Ishikawa (cell line): ENCODE data around the gene HK2.

Experiments
- CEBPB ChIP-seq: IDR thresholded peaks from 2 replicates; pipeline ENCODE4 v1.6.1; 2012
- EGR1 ChIP-seq: IDR thresholded peaks from 2 replicates; pipeline ENCODE4 v1.6.1; 2012
- EP300 ChIP-seq: IDR thresholded peaks from 2 replicates; pipeline ENCODE4 v1.6.1; 2012; ENCODE audit warnings: borderline replicate concordance
- FOXM1 ChIP-seq: IDR thresholded peaks from 2 replicates; pipeline ENCODE4 v1.6.1; 2012; ENCODE audit warnings: low read depth, borderline replicate concordance
- NFIC ChIP-seq: IDR thresholded peaks from 2 replicates; pipeline ENCODE4 v1.6.1; 2012
- RAD21 ChIP-seq: IDR thresholded peaks from 2 replicates; pipeline ENCODE4 v1.6.1; 2012; ENCODE audit warnings: low read depth
- REST ChIP-seq: IDR thresholded peaks from 2 replicates; pipeline ENCODE4 v1.6.1; 2012; ENCODE audit warnings: low read depth, mild to moderate bottlenecking
- TAF1 ChIP-seq: IDR thresholded peaks from 2 replicates; pipeline ENCODE4 v1.6.1; 2012; ENCODE audit warnings: low read depth, mild to moderate bottlenecking
- TEAD4 ChIP-seq: IDR thresholded peaks from 2 replicates; pipeline ENCODE4 v1.6.1; 2012

DNA sequence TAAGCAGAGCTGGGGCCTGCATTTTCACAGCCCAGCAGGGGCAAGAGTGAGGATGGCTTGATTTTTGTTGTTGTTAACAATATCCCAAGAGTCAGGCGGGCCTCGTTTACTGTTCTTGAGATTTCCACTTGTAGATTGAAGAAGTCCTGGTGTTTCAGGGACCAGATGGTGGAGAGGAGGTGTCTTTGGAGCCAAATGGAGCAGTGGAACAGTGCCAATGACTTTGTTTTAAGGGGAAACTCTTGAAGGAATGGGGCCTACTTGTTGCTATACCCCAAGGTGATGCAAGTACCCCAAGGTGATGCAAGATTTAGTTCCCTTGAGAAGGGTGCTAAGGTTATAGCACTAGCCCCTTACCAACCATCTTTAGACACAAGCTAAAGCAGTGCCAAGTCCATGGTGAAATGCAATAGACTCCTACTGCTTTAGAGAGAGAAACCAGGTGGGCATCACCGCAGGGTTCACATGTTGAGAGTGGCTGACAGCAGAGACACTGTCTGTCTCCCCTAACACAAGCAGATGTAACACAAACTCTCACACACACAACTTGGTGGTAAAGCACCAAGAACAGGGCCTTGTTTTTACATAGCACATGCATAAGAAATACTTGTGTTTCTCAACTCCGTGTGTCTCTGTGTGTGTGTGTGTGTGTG is 44.0 kb downstream of the HK2 start:
- no peak for TF ChIP-seq EP300
- no peak for TF ChIP-seq REST
- no peak for TF ChIP-seq TEAD4
- TF ChIP-seq EGR1, result no peak
- TF ChIP-seq TAF1, result no peak
- TF ChIP-seq CEBPB, result no peak
- no peak for TF ChIP-seq FOXM1
- no peak for TF ChIP-seq RAD21
- no peak for TF ChIP-seq NFIC
